GM13976 (cell line): ENCODE results near the gene CBARP.

Experiments
- DNase-seq: peaks from one replicate; pipeline ENCODE4 v3.0.0; 2012; ENCODE audit warnings: low spot score
- in situ Hi-C: fragments of 300-500 bp; cut with MboI; formaldehyde crosslinking; loops from one replicate; pipeline ENCODE4 v1.12.0; 2022; ENCODE audit warnings: low sequenced_read_pairs, mixed read lengths, inconsistent platforms; ENCODE audit not compliant: unreplicated experiment
- TF ChIP-seq, protein P1 (sequence below): IDR thresholded peaks from 2 replicates; pipeline ENCODE4 v1.5.1; 2012; ENCODE audit warnings: borderline replicate concordance, mild to moderate bottlenecking; ENCODE audit not compliant: insufficient read depth; ENCODE audit errors: extremely low read depth, missing control alignments, control extremely low read depth

CBARP gene

DNA sequence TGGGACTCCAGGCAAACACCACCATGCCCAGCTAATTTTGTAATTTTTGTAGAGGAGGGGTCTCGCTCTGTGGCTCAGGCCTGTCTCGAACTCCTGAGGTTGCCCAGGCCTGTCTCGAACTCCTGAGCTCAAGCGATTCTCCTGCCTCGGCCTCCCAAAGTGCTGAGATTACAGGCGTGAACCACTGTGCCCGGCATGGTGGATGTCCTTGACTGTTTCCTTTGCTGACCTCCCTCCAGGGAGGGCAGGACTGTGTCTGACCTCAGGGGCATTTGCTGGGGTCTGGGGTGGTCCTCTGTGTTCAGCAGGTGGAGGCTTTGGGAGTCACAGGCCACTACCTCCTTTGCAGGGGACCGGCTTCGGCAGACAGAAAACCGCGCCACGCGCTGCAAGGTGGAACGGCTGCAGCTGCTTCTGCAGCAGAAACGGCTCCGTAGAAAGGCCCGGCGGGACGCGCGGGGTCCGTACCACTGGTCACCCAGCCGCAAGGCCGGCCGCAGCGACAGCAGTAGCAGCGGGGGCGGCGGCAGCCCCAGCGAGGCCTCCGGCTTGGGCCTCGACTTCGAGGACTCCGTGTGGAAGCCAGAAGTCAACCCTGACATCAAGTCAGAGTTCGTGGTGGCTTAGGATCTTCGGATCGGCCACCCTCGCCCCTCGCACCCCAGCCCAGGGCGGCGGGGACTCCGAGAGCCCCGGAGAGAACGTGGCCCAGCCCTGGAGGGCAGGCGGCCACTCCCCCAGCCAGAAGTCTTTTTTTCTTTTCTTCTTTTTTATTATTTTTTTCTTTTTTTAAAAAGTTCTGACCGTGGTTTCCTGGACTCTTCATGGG lies 19.1 kb upstream of the CBARP start:
- in situ Hi-C loops = no loop called here
- no peak for DNase-seq
- TF ChIP-seq, protein P1, sequence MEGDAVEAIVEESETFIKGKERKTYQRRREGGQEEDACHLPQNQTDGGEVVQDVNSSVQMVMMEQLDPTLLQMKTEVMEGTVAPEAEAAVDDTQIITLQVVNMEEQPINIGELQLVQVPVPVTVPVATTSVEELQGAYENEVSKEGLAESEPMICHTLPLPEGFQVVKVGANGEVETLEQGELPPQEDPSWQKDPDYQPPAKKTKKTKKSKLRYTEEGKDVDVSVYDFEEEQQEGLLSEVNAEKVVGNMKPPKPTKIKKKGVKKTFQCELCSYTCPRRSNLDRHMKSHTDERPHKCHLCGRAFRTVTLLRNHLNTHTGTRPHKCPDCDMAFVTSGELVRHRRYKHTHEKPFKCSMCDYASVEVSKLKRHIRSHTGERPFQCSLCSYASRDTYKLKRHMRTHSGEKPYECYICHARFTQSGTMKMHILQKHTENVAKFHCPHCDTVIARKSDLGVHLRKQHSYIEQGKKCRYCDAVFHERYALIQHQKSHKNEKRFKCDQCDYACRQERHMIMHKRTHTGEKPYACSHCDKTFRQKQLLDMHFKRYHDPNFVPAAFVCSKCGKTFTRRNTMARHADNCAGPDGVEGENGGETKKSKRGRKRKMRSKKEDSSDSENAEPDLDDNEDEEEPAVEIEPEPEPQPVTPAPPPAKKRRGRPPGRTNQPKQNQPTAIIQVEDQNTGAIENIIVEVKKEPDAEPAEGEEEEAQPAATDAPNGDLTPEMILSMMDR = no peak

DNA sequence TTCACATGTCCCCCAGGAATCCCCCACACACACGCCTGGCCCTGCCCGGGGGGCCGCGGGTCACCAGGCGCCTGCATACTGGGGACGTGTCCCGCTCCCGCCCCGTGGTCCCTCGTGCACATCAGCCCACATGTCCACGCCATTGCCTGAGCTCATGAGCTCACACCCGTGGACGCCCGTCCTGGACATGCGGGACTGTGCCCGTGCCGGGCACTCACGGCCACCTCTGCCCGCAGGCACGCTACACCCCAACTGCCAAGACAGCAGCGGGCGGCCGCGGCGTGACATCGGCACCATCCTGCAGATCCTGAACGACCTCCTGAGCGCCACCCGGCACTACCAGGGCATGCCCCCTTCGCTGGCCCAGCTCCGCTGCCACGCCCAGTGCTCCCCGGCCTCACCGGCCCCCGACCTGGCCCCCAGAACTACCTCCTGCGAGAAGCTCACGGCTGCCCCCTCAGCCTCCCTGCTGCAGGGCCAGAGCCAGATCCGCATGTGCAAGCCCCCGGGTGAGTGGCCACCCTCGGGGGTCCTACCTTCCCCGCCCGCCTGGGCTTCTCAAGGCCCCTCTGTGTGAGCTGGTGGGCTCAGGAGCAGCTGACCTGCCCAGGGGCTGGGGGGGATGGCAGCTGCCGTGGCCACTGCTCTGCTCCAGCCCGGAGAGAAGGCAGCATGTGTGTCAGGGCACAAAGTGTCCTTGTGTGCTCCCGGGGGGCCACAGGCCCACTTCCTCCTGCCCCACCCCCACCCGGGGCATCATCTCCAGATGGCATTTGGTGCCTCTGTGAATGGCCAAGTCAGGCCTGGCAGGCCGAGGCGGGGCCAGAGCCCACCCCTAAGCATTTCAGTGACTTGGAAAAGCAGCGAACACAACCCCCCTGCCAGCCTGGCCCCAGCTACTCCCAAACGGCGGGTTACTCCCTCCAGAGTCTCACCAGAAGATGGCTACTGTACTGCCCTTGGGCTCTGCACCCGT lies 17.7 kb upstream of the CBARP start:
- TF ChIP-seq, protein P1 = no peak
- DNase-seq = no peak
- in situ Hi-C loops = no loop called here

DNA sequence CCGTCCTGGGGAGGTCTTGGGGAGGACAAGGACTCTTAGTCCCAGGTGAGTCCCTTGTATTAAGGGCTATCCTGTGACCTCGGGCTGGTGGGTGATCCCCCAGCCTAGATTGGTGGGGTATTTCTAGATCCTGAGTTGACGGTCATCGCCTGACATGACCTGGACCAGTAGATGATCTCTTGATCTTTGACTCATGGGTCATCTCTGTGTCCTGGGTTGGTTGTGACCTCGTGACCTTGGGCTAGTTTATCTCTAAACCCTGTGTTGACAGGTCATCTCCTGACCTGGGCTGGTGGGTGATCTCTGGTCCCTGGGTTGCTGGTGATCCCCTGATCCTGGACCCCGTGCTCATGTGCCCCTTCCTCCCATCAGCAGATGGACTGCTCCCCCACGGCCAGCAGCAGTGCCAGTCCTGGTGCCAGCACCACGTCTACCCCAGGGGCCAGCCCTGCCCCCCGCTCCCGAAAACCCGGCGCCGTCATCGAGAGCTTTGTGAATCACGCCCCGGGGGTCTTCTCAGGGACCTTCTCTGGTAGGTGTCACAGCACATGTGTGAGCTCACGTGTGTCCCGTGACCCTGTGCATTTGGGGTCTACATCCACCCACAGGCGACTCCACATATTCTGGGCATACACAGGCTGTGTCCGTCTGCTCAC lies 16.9 kb upstream of the CBARP start:
- TF ChIP-seq, protein P1 = no peak
- in situ Hi-C loops = no loop called here
- DNase-seq = no peak

- DNase-seq = no peak
- TF ChIP-seq, protein P1 = no peak
- in situ Hi-C loops = no loop called here
These were observed 16.3 kb upstream of the CBARP start for GRCh38 chr19:1254081-1254527.

GRCh38 chr19:1253514-1254080 lies 15.8 kb upstream of the CBARP start:
- DNase-seq = no peak
- in situ Hi-C loops = no loop called here
- TF ChIP-seq, protein P1 = no peak
